GM12878 (cell line): Measurements from ENCODE around the gene MBD2. TPM values are rescaled to one million over a fixed set of nuclear protein-coding genes. Genes with fewer than 3 reads are reported as not detected.
A peak's percentile ranks its signal among the peaks of the same experiment; 100 is the strongest.

Experiments
- ATF7 ChIP-seq: fragments of 450-650 bp; IDR thresholded peaks from 2 replicates; pipeline ENCODE4 v1.6.1; 2016; ENCODE audit warnings: low read depth, mild to moderate bottlenecking
- BCL11A ChIP-seq: IDR thresholded peaks from 2 replicates; pipeline ENCODE4 v1.6.1; 2011; ENCODE audit warnings: low read depth, low read length
- BHLHE40 ChIP-seq, 2 experiments: fragments of 450-650 bp in 1 of 2; IDR thresholded peaks; 2 replicates each; pipeline ENCODE4 v1.6.1; 2011 to 2017; ENCODE audit warnings: low read depth in 2 of 2, borderline replicate concordance in 1 of 2, improper control_type of control experiment in 1 of 2, low read length in 1 of 2, mild to moderate bottlenecking in 1 of 2
- DPF2 ChIP-seq: fragments of 450-650 bp; IDR thresholded peaks from 2 replicates; pipeline ENCODE4 v1.6.1; 2017; ENCODE audit warnings: mild to moderate bottlenecking
- ETV6 ChIP-seq, 2 experiments: fragments of 450-650 bp in 1 of 2; IDR thresholded peaks in 1 of 2; conservative IDR thresholded peaks in 1 of 2; 2 replicates each; pipeline ENCODE4 v1.6.1; 2014; ENCODE audit warnings: antibody characterized with exemption in 1 of 2, borderline replicate concordance in 1 of 2, low read depth in 1 of 2, mild to moderate bottlenecking in 1 of 2, moderate library complexity in 1 of 2
- GABPA ChIP-seq: IDR thresholded peaks from 2 replicates; pipeline ENCODE4 v1.6.1; 2014; ENCODE audit warnings: antibody characterized with exemption, low read depth, mild to moderate bottlenecking, inconsistent platforms
- HDAC6 ChIP-seq: fragments of 200-600 bp; sonication (generic); IDR thresholded peaks from one replicate; pipeline ENCODE4 v1.8.0; 2017; ENCODE audit warnings: antibody characterized with exemption; ENCODE audit not compliant: unreplicated experiment
- IKZF1 ChIP-seq: fragments of 450-650 bp; conservative IDR thresholded peaks from 2 replicates; pipeline ENCODE4 v1.6.1; 2017; ENCODE audit warnings: antibody characterized with exemption, mild to moderate bottlenecking
- JUNB ChIP-seq: IDR thresholded peaks from 2 replicates; pipeline ENCODE4 v1.6.1; 2016; ENCODE audit warnings: antibody characterized with exemption, mild to moderate bottlenecking
- KLF5 ChIP-seq: fragments of 450-650 bp; IDR thresholded peaks from 2 replicates; pipeline ENCODE4 v1.6.1; 2014; ENCODE audit warnings: mild to moderate bottlenecking; ENCODE audit not compliant: partially characterized antibody
- MTA3 ChIP-seq: IDR thresholded peaks from 2 replicates; pipeline ENCODE4 v1.6.1; 2012; ENCODE audit warnings: low read length, inconsistent platforms, borderline replicate concordance
- MXI1 ChIP-seq: fragments of 150-350 bp; IDR thresholded peaks from 2 replicates; pipeline ENCODE4 v1.6.1; 2011; ENCODE audit warnings: low read depth, mild to moderate bottlenecking, inconsistent platforms, low read length, improper control_type of control experiment
- MYB ChIP-seq: fragments of 150-350 bp; IDR thresholded peaks from 2 replicates; pipeline ENCODE4 v1.6.1; 2014; ENCODE audit warnings: mild to moderate bottlenecking, low read depth, low read length, borderline replicate concordance
- MYC ChIP-seq: IDR thresholded peaks from 2 replicates; pipeline ENCODE4 v1.6.1; 2011; ENCODE audit warnings: mild to moderate bottlenecking, low read length, moderate library complexity, inconsistent platforms; ENCODE audit not compliant: insufficient read depth, insufficient replicate concordance, insufficient read length, severe bottlenecking
- NFIC ChIP-seq: IDR thresholded peaks from 2 replicates; pipeline ENCODE4 v1.6.1; 2012; ENCODE audit warnings: low read depth, mild to moderate bottlenecking, inconsistent platforms, low read length, moderate library complexity
- NR2C1 ChIP-seq: fragments of 450-650 bp; IDR thresholded peaks from 2 replicates; pipeline ENCODE4 v1.6.1; 2017; ENCODE audit warnings: antibody characterized with exemption, mild to moderate bottlenecking, moderate library complexity
- NRF1 ChIP-seq: conservative IDR thresholded peaks from 2 replicates; pipeline ENCODE4 v1.6.1; 2011; ENCODE audit warnings: mild to moderate bottlenecking, low read depth, low read length, improper control_type of control experiment
- PML ChIP-seq: IDR thresholded peaks from 2 replicates; pipeline ENCODE4 v1.6.1; 2012; ENCODE audit warnings: low read length, inconsistent platforms
- RB1 ChIP-seq: fragments of 450-650 bp; formaldehyde crosslinking; IDR thresholded peaks from 2 replicates; pipeline ENCODE4 v1.6.1; 2017; ENCODE audit warnings: mild to moderate bottlenecking, borderline replicate concordance
- RBBP5 ChIP-seq: fragments of 200-600 bp; sonication (generic); conservative IDR thresholded peaks from 2 replicates; pipeline ENCODE4 v1.6.1; 2016
- SPI1 ChIP-seq: IDR thresholded peaks from 2 replicates; pipeline ENCODE4 v1.6.1; 2011; ENCODE audit warnings: low read depth, mild to moderate bottlenecking, low read length, moderate library complexity, borderline replicate concordance; ENCODE audit not compliant: insufficient read depth
- STAT1 ChIP-seq: fragments of 450-650 bp; conservative IDR thresholded peaks from 2 replicates; pipeline ENCODE4 v1.6.1; 2014; ENCODE audit warnings: antibody characterized with exemption, mild to moderate bottlenecking
- TCF12 ChIP-seq: IDR thresholded peaks from 2 replicates; pipeline ENCODE4 v1.6.1; 2011; ENCODE audit warnings: low read depth, mild to moderate bottlenecking, low read length
- TCF3 ChIP-seq: IDR thresholded peaks from 2 replicates; pipeline ENCODE4 v1.6.1; 2012; ENCODE audit warnings: low read depth, mild to moderate bottlenecking, low read length, borderline replicate concordance; ENCODE audit not compliant: insufficient read depth
- WRNIP1 ChIP-seq: IDR thresholded peaks from 2 replicates; pipeline ENCODE4 v1.6.1; 2011; ENCODE audit warnings: low read depth, low read length, improper control_type of control experiment, borderline replicate concordance
- ZNF217 ChIP-seq: fragments of 450-650 bp; IDR thresholded peaks from 2 replicates; pipeline ENCODE4 v1.6.1; 2017; ENCODE audit warnings: antibody characterized with exemption, mild to moderate bottlenecking
- polyA plus RNA-seq, 11 experiments: library from polyadenylated mRNA; depleted of rRNA in 4 of 11; unstranded in 6 of 11; stranded (reverse) in 5 of 11; fragments of >200 nt; fragmentation: Nextera tagmentation in 4 of 11; fragmentation: Illumina TruSeq in 1 of 11; extraction: Ambion mirVana in 4 of 11; extraction: Trizol in 1 of 11; gene quantifications; 1 replicate in 1 of 11; 2 replicates in 10 of 11; pipeline versions ENCODE4 v1.2.1 to v1.2.3, GENCODE V29; 2011 to 2016; ENCODE audit warnings: inconsistent platforms in 2 of 11, missing spikeins in 2 of 11, low read depth in 1 of 11
- total RNA-seq, 4 experiments: library from RNA; depleted of rRNA in 3 of 4; stranded (reverse); fragments of >200 nt in 3 of 4; fragmentation: Illumina TruSeq in 1 of 4; extraction: Trizol in 1 of 4; gene quantifications; 2 replicates each; pipeline versions ENCODE4 v1.2.1 to v1.2.3, GENCODE V29; 2013 to 2021
- TF ChIP-seq, protein P1 (sequence below), 3 experiments: IDR thresholded peaks in 2 of 3; conservative IDR thresholded peaks in 1 of 3; 2 replicates each; pipeline ENCODE4 v1.5.1; 2011; ENCODE audit warnings: low read depth in 3 of 3, low read length in 3 of 3, mild to moderate bottlenecking in 3 of 3, control low read depth in 2 of 3, moderate library complexity in 2 of 3, inconsistent platforms in 1 of 3, mixed read lengths in 1 of 3; ENCODE audit not compliant: control insufficient read depth in 2 of 3, insufficient read depth in 1 of 3; ENCODE audit errors: extremely low read depth in 1 of 3
- TF ChIP-seq, protein P2 (sequence below): fragments of 450-650 bp; IDR thresholded peaks from 2 replicates; pipeline ENCODE4 v1.6.1; 2017; ENCODE audit warnings: borderline replicate concordance

The MBD2 gene
- total and polyA plus RNA-seq, 10 of the 15 experiments (the other 5 are each of a cell fraction or from before 2014, with no cell fraction given), result 24.1 to 276 (median 57.9) TPM

DNA sequence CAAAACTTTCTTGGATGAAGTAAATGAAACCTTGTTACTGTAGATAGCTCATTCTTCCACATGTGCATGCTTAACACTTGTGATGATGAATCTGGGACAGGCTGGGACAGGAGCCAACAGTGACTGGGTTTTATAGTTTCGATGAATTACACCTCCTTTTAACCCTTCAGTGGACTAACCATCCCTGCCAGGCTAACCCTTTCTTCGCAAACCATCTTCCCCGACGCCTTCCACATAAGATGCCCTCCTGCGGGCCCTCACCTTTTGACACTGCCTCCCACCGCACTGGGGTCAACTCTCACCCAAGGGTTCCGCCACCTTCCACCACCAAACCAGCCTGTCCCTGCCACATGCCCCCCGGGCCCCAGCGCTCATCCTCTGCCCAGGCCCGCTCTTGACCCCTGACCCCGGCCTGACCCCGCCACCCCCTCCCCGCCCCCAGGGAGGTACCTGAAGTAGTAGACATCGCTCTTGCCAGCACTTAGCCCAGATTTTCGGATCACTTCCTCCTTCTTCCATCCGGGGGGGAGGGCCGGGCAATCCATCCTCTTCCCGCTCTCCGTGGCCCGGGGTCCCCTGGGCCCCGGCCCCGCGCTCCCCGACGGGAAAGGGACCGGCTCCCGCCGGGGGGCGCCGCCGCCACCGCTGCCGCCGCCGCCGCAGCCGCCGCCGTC is 764 bp downstream of the MBD2 start (continued):
- TF ChIP-seq GABPA, result no peak
- no peak for TF ChIP-seq STAT1
- no peak for TF ChIP-seq HDAC6
- no peak for TF ChIP-seq WRNIP1
- no peak for TF ChIP-seq BCL11A
- TF ChIP-seq MYB, result no peak
- TF ChIP-seq DPF2, result peak; percentile 42; the same call in 1 of the 2 replicates
- TF ChIP-seq NFIC, result no peak
- no peak for TF ChIP-seq RBBP5
- TF ChIP-seq JUNB, result no peak
- no peak for TF ChIP-seq MTA3
- TF ChIP-seq, protein P1, sequence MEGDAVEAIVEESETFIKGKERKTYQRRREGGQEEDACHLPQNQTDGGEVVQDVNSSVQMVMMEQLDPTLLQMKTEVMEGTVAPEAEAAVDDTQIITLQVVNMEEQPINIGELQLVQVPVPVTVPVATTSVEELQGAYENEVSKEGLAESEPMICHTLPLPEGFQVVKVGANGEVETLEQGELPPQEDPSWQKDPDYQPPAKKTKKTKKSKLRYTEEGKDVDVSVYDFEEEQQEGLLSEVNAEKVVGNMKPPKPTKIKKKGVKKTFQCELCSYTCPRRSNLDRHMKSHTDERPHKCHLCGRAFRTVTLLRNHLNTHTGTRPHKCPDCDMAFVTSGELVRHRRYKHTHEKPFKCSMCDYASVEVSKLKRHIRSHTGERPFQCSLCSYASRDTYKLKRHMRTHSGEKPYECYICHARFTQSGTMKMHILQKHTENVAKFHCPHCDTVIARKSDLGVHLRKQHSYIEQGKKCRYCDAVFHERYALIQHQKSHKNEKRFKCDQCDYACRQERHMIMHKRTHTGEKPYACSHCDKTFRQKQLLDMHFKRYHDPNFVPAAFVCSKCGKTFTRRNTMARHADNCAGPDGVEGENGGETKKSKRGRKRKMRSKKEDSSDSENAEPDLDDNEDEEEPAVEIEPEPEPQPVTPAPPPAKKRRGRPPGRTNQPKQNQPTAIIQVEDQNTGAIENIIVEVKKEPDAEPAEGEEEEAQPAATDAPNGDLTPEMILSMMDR (IDR thresholded peaks at IDR 0.05 in 2 of 3, conservative IDR thresholded peaks at IDR 0.05 in 1 of 3; ENCODE audit: control insufficient read depth in 2 of 3, extremely low read depth in 1 of 3, insufficient read depth in 1 of 3, low read depth in 3 of 3, low read length in 3 of 3), result no peak
- TF ChIP-seq ATF7, result no peak
- TF ChIP-seq RB1, result no peak
- TF ChIP-seq MYC, result no peak
- peak; percentile 90 for TF ChIP-seq NR2C1
- peak; percentile 71; the same call in 1 of the 2 replicates for TF ChIP-seq SPI1
- no peak for TF ChIP-seq TCF3
- no peak for TF ChIP-seq NRF1
- TF ChIP-seq PML, result peak; percentile 36; the same call in 1 of the 2 replicates
- no peak for TF ChIP-seq TCF12
- 0 out of 2 replicates have a peak, but pooled peaks have one; percentile 40 for TF ChIP-seq MXI1
- TF ChIP-seq KLF5, result no peak
- TF ChIP-seq IKZF1, result peak; percentile 67; the same call in 1 of the 2 replicates
- TF ChIP-seq, protein P2, sequence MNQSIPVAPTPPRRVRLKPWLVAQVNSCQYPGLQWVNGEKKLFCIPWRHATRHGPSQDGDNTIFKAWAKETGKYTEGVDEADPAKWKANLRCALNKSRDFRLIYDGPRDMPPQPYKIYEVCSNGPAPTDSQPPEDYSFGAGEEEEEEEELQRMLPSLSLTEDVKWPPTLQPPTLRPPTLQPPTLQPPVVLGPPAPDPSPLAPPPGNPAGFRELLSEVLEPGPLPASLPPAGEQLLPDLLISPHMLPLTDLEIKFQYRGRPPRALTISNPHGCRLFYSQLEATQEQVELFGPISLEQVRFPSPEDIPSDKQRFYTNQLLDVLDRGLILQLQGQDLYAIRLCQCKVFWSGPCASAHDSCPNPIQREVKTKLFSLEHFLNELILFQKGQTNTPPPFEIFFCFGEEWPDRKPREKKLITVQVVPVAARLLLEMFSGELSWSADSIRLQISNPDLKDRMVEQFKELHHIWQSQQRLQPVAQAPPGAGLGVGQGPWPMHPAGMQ, result no peak
- TF ChIP-seq ZNF217, result no peak
- no peak for TF ChIP-seq ETV6 (conservative IDR thresholded peaks at IDR 0.05 in 1 of 2, IDR thresholded peaks at IDR 0.05 in 1 of 2; ENCODE audit: borderline replicate concordance in 1 of 2, low read depth in 1 of 2)
- no peak for TF ChIP-seq BHLHE40 (IDR thresholded peaks at IDR 0.05; ENCODE audit: borderline replicate concordance in 1 of 2, low read depth in 2 of 2, low read length in 1 of 2)
